Epithelial cell of proximal tubule (primary cell): ENCODE measurements around the gene FAM3B. TPM values are rescaled to one million over a fixed set of nuclear protein-coding genes. Genes with fewer than 3 reads are reported as not detected.

Experiments used
- DNase-seq: peaks from one replicate; pipeline ENCODE4 v3.0.0-alpha.2; 2011; ENCODE audit warnings: low read depth
- H3K4me3 ChIP-seq: 2 replicates; pipeline ENCODE4 v1.5.1; 2011; ENCODE audit warnings: low read depth, mild to moderate bottlenecking, low read length
- total RNA-seq: library from RNA; depleted of rRNA; stranded (reverse); fragments of >200 nt; gene quantifications from 2 replicates; pipeline ENCODE4 v1.2.3, GENCODE V29; 2015
- TF ChIP-seq, protein P1 (sequence below): conservative IDR thresholded peaks from 2 replicates; pipeline ENCODE4 v1.5.1; 2012; ENCODE audit warnings: low read depth, mild to moderate bottlenecking, low read length

The FAM3B gene
- total RNA-seq, 1 donor from 2014 or later = 0.35 TPM

- H3K4me3 ChIP-seq = no peak overlapping the region
- TF ChIP-seq, protein P1, sequence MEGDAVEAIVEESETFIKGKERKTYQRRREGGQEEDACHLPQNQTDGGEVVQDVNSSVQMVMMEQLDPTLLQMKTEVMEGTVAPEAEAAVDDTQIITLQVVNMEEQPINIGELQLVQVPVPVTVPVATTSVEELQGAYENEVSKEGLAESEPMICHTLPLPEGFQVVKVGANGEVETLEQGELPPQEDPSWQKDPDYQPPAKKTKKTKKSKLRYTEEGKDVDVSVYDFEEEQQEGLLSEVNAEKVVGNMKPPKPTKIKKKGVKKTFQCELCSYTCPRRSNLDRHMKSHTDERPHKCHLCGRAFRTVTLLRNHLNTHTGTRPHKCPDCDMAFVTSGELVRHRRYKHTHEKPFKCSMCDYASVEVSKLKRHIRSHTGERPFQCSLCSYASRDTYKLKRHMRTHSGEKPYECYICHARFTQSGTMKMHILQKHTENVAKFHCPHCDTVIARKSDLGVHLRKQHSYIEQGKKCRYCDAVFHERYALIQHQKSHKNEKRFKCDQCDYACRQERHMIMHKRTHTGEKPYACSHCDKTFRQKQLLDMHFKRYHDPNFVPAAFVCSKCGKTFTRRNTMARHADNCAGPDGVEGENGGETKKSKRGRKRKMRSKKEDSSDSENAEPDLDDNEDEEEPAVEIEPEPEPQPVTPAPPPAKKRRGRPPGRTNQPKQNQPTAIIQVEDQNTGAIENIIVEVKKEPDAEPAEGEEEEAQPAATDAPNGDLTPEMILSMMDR = no peak
- no peak for DNase-seq
These were observed 89.7 kb downstream of the FAM3B start for GRCh38 chr21:41406340-41406739.

Other genes with a start within 250 kb of the FAM3B start
- 38.3 and 60.9 TPM in 2 replicates for gene BACE2, start 148.6 kb upstream of the FAM3B start, total RNA-seq
- gene MX2, start 45.2 kb downstream of the FAM3B start, total RNA-seq = 0.07 and 0.12 TPM in 2 replicates
- 15.5 and 25.0 TPM in 2 replicates for gene MX1, start 109.4 kb downstream of the FAM3B start, total RNA-seq
- 1.8 and 9.1 TPM in 2 replicates for gene TMPRSS2, start 191.4 kb downstream of the FAM3B start, total RNA-seq